ENCODE data around the gene LMAN1L.

LMAN1L gene

GRCh38 chr15:74795966-74796625 lies 16.5 kb upstream of the LMAN1L start:
- no peak for TF ChIP-seq CTCF (IDR thresholded peaks at IDR 0.05; ENCODE audit: poor library complexity, severe bottlenecking)
- DNase-seq (ENCODE audit: low spot score) (no peak), ATAC-seq (ENCODE audit: low read depth) (no peak)
- Histone ChIP-seq H3K4me3 (ENCODE audit: severe bottlenecking) (no peak overlapping the region), H3K4me1 (ENCODE audit: insufficient read depth, poor library complexity, severe bottlenecking) (peaks cover 34% of the 10 kb centered on the region), H3K27ac (ENCODE audit: poor library complexity, severe bottlenecking) (peak overlapping the region; percentile 9), H3K36me3 (ENCODE audit: low read depth) (peaks cover 47% of the 10 kb centered on the region), H3K27me3 (ENCODE audit: insufficient read depth, poor library complexity, severe bottlenecking) (no peaks in the 10 kb centered on the region), H3K9me3 (ENCODE audit: severe bottlenecking) (no peaks in the 10 kb centered on the region)

GRCh38 chr15:74798388-74799254 lies 14.0 kb upstream of the LMAN1L start:
- DNase-seq (ENCODE audit: low spot score) (no peak), ATAC-seq (ENCODE audit: low read depth) (no peak)
- Histone ChIP-seq H3K27me3 (ENCODE audit: insufficient read depth, poor library complexity, severe bottlenecking) (no peaks in the 10 kb centered on the region), H3K27ac (ENCODE audit: poor library complexity, severe bottlenecking) (peak overlapping the region; percentile 76), H3K4me1 (ENCODE audit: insufficient read depth, poor library complexity, severe bottlenecking) (peaks cover 30% of the 10 kb centered on the region), H3K4me3 (ENCODE audit: severe bottlenecking) (no peak overlapping the region), H3K36me3 (ENCODE audit: low read depth) (peaks cover 56% of the 10 kb centered on the region), H3K9me3 (ENCODE audit: severe bottlenecking) (no peaks in the 10 kb centered on the region)
- no peak for TF ChIP-seq CTCF (IDR thresholded peaks at IDR 0.05; ENCODE audit: poor library complexity, severe bottlenecking)

- DNase-seq (ENCODE audit: low spot score) (no peak), ATAC-seq (ENCODE audit: low read depth) (peak; percentile 6)
- Histone ChIP-seq H3K4me1 (ENCODE audit: insufficient read depth, poor library complexity, severe bottlenecking) (peaks cover 28% of the 10 kb centered on the region), H3K9me3 (ENCODE audit: severe bottlenecking) (no peaks in the 10 kb centered on the region), H3K36me3 (ENCODE audit: low read depth) (peaks cover 60% of the 10 kb centered on the region), H3K27ac (ENCODE audit: poor library complexity, severe bottlenecking) (peak overlapping the region; percentile 76), H3K27me3 (ENCODE audit: insufficient read depth, poor library complexity, severe bottlenecking) (no peaks in the 10 kb centered on the region), H3K4me3 (ENCODE audit: severe bottlenecking) (no peak overlapping the region)
- no peak for TF ChIP-seq CTCF (IDR thresholded peaks at IDR 0.05; ENCODE audit: poor library complexity, severe bottlenecking)
These were observed 13.3 kb upstream of the LMAN1L start for GRCh38 chr15:74799255-74799855.

DNA sequence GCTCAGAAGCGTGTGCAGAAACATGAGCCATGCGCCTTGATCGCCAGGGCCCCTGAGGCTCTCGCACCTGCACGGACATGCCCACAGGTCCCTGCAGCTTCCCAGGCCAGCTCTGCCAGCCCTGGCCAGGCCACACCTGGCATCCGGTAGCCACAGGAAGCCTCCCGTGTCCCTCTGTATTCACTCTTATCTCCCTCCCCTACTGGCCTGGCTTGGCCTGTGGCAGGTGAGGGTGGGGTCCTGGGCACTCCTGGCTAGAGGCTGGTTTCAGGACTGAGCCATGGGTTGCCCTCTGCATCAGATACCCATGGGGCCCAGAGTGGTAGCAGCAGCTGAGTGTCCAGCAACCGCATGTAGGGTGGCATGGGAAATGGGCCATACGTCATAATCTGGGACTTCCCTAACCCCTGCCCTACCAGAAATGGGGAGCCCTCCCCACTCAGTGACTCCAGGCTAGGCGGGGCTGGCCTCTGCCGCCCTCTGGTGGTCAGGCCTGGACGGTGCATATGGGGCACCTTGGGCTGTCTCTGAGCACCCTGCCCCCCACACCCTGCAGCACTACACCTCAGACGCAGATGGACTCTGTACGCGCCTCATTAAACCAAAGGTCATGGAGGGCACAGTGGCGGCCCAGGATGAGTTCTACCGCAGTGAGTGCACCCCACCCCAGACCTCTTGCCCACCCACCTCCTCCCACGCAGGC lies 12.6 kb upstream of the LMAN1L start:
- Histone ChIP-seq H3K36me3 (ENCODE audit: low read depth) (peaks cover 58% of the 10 kb centered on the region), H3K4me3 (ENCODE audit: severe bottlenecking) (no peak overlapping the region), H3K4me1 (ENCODE audit: insufficient read depth, poor library complexity, severe bottlenecking) (peaks cover 24% of the 10 kb centered on the region), H3K9me3 (ENCODE audit: severe bottlenecking) (no peaks in the 10 kb centered on the region), H3K27me3 (ENCODE audit: insufficient read depth, poor library complexity, severe bottlenecking) (no peaks in the 10 kb centered on the region), H3K27ac (ENCODE audit: poor library complexity, severe bottlenecking) (peak overlapping the region; percentile 76)
- DNase-seq (ENCODE audit: low spot score) (peak; percentile 98), ATAC-seq (ENCODE audit: low read depth) (peak; percentile 85)
- TF ChIP-seq CTCF (IDR thresholded peaks at IDR 0.05; ENCODE audit: poor library complexity, severe bottlenecking): peak; percentile 100

Data from RWPE2 (cell line).